H54 (cell line): ENCODE measurements around the gene TARS1.

Source experiments
- DNase-seq: peaks from one replicate; pipeline ENCODE4 v3.0.0; 2011; ENCODE audit warnings: low spot score, mixed read lengths; ENCODE audit not compliant: insufficient read length
- FAIRE-seq: peaks from 3 replicates; lab custom pipeline; 2011; peaks lifted over from hg19 to GRCh38; lab: Jason Lieb, UNC
- POLR2A ChIP-seq: IDR thresholded peaks from 2 replicates; pipeline ENCODE4 v1.6.1; 2011; ENCODE audit warnings: low read depth, mild to moderate bottlenecking, low read length

Gene TARS1

DNA sequence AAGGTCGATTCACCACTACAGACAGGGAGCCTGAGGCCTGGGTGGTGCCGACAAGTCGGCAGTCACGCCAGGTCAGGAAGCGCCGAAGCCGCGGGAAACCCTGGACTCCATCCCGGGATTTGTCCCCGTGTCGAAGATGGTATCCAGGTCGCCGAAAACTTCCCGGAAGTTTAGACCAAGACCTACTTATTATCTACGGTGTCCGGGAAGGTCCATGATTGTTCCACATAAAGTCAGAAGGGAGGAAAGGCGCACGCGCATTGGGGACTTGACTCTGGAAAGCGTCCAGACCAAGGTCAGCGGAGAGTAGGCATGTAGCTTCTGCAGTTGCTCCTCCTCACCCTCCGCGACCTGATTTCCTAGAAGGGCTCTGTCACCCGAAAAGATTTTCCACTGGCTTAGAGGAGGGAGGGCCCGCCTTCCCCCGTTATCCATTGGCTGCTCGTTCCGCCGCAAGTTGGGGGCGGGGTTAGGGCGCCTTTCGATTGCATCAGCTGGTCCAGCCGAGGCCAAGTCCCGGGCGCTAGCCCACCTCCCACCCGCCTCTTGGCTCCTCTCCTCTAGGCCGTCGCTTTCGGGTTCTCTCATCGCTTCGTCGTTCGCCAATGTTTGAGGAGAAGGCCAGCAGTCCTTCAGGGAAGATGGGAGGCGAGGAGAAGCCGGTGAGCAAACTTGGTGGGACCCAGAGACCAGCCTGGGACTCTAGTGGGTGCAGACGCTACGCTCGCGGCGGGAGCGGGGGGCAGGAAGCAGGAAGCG is at the start of gene TARS1:
TSS of gene TARS1 (plus strand) at position 484 of the 759 bp plus-strand sequence. CDS start at position 606, 122 bp downstream.
- DNase-seq (peak; percentile 94), FAIRE-seq (peak; percentile 97)
- TF ChIP-seq POLR2A = peak; percentile 85

DNA sequence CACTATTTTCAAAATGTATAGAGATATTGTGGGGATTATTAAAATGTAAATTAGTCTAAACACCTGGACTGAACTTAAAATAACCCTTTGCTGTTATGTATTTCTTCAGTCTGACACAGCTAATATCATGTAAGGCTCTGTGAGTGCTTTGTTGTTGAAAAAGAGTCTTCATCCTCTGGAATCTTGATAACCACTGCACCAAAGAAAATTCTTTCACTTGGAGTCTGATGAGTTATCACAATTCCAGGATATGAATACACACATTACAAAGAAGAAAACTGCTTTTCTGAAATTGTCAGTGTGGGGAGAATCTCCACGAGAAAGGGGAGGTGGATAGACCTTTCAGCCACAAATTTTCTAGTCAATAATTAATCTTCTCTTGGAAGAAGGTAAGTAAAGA is 42.3 kb upstream of the TARS1 start:
- no peak for FAIRE-seq
- TF ChIP-seq POLR2A = no peak

GRCh38 chr5:33400675-33401074 is 40.1 kb upstream of the TARS1 start:
- DNase-seq = no peak
- no peak for FAIRE-seq
- no peak for TF ChIP-seq POLR2A

More for the DNA sequence above, 42.3 kb upstream of the TARS1 start:
- DNase-seq = no peak

GRCh38 chr5:33401482-33402390 is 39.0 kb upstream of the TARS1 start:
- no peak for TF ChIP-seq POLR2A

DNA sequence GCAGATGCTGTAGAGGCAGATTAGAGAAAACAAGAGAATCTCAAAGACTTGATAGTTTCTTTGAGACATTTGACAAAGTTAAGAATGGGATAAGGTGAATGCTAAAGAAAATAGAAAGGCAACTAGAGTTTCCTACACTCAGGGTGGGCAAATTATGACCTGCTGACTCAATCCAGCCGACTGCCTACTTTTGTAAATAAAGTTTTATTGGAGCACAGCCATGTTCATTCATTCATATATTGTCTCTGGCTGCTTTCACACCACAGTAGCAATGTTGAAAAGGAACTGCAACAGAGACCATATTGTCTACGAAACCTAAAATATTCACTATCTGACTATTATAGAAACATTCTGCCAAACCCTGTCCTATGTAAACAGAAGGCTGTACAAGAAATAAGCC is 37.6 kb upstream of the TARS1 start:
- TF ChIP-seq POLR2A = no peak
- DNase-seq (no peak), FAIRE-seq (no peak)

More at GRCh38 chr5:33401482-33402390, 39.0 kb upstream of the TARS1 start:
- DNase-seq (peak; percentile 30), FAIRE-seq (peak; percentile 96)

DNA sequence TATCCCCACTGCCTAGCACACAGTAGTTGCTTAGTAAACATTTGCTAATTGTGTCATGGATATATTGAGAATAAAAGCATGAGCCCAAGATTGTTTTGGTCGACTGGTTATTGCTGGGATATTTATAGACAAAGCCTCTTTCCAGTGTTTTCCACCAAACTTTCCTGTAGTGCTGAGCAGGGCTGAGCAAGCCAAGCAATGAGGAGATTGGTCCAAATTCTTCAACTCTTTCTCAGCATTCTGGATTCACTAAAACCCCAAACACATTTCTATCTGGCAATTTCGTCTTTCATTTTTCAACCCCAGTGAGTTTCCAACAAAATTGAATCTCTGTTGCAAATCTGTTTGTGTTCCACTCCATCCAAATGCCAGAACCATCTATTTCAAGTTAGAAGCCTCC is 31.9 kb upstream of the TARS1 start:
- no peak for FAIRE-seq
- no peak for DNase-seq
- TF ChIP-seq POLR2A = no peak

DNA sequence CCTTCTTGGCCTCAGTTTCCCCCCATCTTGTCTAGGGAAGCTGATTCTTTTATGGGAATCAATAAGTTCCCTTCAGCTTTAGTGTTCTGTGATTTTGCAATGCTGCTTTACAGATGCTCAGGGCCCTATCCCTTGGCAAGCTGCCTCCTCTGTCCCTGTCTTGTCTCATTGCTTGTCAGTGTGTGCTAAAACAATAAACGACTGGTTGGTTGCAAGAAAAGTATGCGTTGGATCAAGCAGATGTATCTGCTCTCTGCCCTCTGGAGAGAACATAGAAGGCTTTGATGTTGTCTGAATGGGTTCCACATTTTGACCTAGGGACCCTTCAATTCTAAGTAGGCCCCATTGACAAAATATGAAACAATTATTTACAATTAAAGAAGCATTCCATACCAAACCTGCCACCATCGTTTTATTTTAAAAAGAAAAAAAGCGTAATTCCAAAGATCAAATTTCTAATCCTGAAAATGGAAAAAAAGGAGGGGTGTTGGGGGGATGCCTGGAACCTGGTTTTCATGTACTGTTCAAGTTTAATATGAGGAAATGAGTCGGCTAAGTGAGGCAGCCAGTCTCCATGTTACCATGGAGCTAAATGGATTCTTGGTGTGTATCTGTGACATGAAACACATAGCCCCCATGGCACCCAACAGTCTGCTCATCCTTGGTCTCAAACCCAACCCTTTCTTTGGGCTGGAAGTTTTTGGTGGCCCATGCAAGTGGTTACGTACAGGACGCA is 31.2 kb upstream of the TARS1 start:
- no peak for FAIRE-seq
- DNase-seq = no peak
- no peak for TF ChIP-seq POLR2A

GRCh38 chr5:33410221-33410620 is 30.5 kb upstream of the TARS1 start:
- DNase-seq (no peak), FAIRE-seq (no peak)
- no peak for TF ChIP-seq POLR2A

GRCh38 chr5:33411498-33411897 is 29.3 kb upstream of the TARS1 start:
- no peak for FAIRE-seq
- no peak for TF ChIP-seq POLR2A

DNA sequence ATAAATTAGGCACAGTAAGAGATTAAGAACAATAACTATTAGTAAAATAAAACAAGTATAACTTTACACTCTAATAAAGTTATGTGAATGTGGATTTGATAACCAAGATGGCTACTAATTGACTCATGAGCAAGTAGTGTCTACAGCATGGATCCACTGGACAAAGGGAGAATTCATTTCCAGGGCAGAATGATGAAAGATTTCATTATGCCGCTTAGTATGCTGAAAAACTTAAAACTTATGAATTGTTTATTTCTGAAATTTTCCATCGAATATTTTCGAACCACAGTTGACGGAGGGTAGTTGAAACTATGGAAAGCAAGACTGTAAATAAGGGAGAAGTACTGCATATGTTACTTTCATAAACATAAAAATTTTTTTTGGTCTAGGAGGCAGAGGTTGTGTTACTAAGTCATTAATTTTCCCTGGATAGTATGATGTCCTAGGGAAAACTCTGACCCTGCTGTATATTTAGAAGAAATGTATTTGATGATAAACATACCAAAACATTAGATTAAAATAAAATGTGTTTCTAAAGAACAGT is 24.9 kb upstream of the TARS1 start:
- no peak for TF ChIP-seq POLR2A
- FAIRE-seq = no peak
- DNase-seq = no peak

More at GRCh38 chr5:33411498-33411897, 29.3 kb upstream of the TARS1 start:
- no peak for DNase-seq

DNA sequence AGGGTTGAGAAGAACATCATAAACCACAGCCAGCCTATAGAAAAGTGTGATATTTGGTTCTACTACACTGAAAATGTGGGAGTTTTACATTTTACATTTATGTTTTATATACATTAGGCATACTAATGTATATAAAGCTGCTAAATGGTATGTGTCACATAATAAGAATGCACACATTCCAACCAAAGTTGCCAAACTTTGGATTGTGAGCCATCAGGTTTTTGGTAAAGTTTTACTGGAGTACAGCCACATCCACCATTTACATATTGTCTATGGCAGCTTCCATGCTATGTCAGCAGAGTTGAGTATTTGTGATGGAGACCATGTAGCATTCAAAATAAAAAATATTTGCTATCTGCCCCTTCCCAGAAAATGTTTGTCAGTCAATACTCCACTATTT is 23.1 kb upstream of the TARS1 start:
- no peak for TF ChIP-seq POLR2A
- no peak for DNase-seq
- peak; percentile 30 for FAIRE-seq

- DNase-seq (no peak), FAIRE-seq (no peak)
- TF ChIP-seq POLR2A = no peak
Observed at GRCh38 chr5:33420946-33421345, 19.8 kb upstream of the TARS1 start.

- FAIRE-seq (peak; percentile 50), DNase-seq (no peak)
- TF ChIP-seq POLR2A = no peak
Observed at GRCh38 chr5:33422191-33422590, 18.6 kb upstream of the TARS1 start.
